ENCODE data around the gene DYNLT5.
"Not testable (repeated sequence)": the region's sequence is repeated elsewhere in the genome, so short reads cannot be mapped to it uniquely, and the experiment has no call there.

Gene DYNLT5

GRCh38 chr1:66779475-66780078 lies 27.3 kb downstream of the DYNLT5 start:
- no peak overlapping the region for H3K4me3 ChIP-seq (ENCODE audit: low read depth, low read length)
- TF ChIP-seq CTCF (IDR thresholded peaks at IDR 0.05; ENCODE audit: control insufficient read depth, extremely low read depth, insufficient read depth): no peak
- DNase-seq (ENCODE audit: low read depth): no peak

- not testable (repeated sequence) for DNase-seq (ENCODE audit: low read depth); H3K4me3 ChIP-seq (ENCODE audit: low read depth, low read length)
These were observed 33.5 kb downstream of the DYNLT5 start for GRCh38 chr1:66785800-66786199.

- TF ChIP-seq CTCF (IDR thresholded peaks at IDR 0.05; ENCODE audit: control insufficient read depth, extremely low read depth, insufficient read depth): no peak
- H3K4me3 ChIP-seq (ENCODE audit: low read depth, low read length): no peak overlapping the region
- no peak for DNase-seq (ENCODE audit: low read depth)
These were observed 35.4 kb downstream of the DYNLT5 start for GRCh38 chr1:66787641-66788040.

- no peak overlapping the region for H3K4me3 ChIP-seq (ENCODE audit: low read depth, low read length)
- no peak for TF ChIP-seq CTCF (IDR thresholded peaks at IDR 0.05; ENCODE audit: control insufficient read depth, extremely low read depth, insufficient read depth)
- DNase-seq (ENCODE audit: low read depth): no peak
These were observed 36.1 kb downstream of the DYNLT5 start for GRCh38 chr1:66788231-66788939.

GRCh38 chr1:66791621-66792610 lies 39.7 kb downstream of the DYNLT5 start:
- no peak for TF ChIP-seq CTCF (IDR thresholded peaks at IDR 0.05; ENCODE audit: control insufficient read depth, extremely low read depth, insufficient read depth)
- no peak for DNase-seq (ENCODE audit: low read depth)
- H3K4me3 ChIP-seq (ENCODE audit: low read depth, low read length): no peak overlapping the region

GRCh38 chr1:66795839-66796238 lies 43.6 kb downstream of the DYNLT5 start:
- H3K4me3 ChIP-seq (ENCODE audit: low read depth, low read length); DNase-seq (ENCODE audit: low read depth): not testable (repeated sequence)

- TF ChIP-seq CTCF (IDR thresholded peaks at IDR 0.05; ENCODE audit: control insufficient read depth, extremely low read depth, insufficient read depth): no peak
- H3K4me3 ChIP-seq (ENCODE audit: low read depth, low read length): no peak overlapping the region
- DNase-seq (ENCODE audit: low read depth): no peak
These were observed 57.0 kb downstream of the DYNLT5 start for GRCh38 chr1:66809245-66809644.
